Measurements from ENCODE around the gene SOCS6. TPM values are rescaled to one million over a fixed set of nuclear protein-coding genes. Genes with fewer than 3 reads are reported as not detected.

The SOCS6 gene
- total and polyA plus RNA-seq, 2 donors (not counting 3 experiments of a cell fraction or from before 2014, with no cell fraction given) = 8.6 to 15.0 TPM

- FAIRE-seq = no peak
- Histone ChIP-seq H3K79me2 (ENCODE audit: control insufficient read depth, insufficient read depth, low read length) (peaks cover 97% of the 10 kb centered on the region), H3K9me3 (replicated peaks; ENCODE audit: control insufficient read depth, insufficient read depth, low read length) (no peaks in the 10 kb centered on the region), H3K4me2 (ENCODE audit: insufficient read depth, low read length) (no peak overlapping the region), H4K20me1 (replicated peaks; ENCODE audit: control insufficient read depth, extremely low read depth, insufficient read depth, low read length) (peaks cover 4% of the 10 kb centered on the region), H3K36me3 (ENCODE audit: control insufficient read depth in 2 of 2, extremely low read depth in 1 of 2, insufficient read depth in 2 of 2, low read length in 2 of 2) (no peaks in the 10 kb centered on the region), H3K27ac (ENCODE audit: insufficient read depth, low read depth, low read length) (no peak overlapping the region), H2AFZ (ENCODE audit: low read depth, low read length) (no peak overlapping the region), H3K4me1 (ENCODE audit: control insufficient read depth, extremely low read depth, insufficient read depth, low read length) (peaks cover 28% of the 10 kb centered on the region), H3K9me1 (replicated peaks; ENCODE audit: control insufficient read depth, extremely low read depth, insufficient read depth, low read length) (no peaks in the 10 kb centered on the region), H3K4me3 (replicated peaks in 1 of 3; ENCODE audit: insufficient read depth in 1 of 3, low read depth in 1 of 3, low read length in 3 of 3) (no peak overlapping the region), H3K27me3 (ENCODE audit: control insufficient read depth in 2 of 2, insufficient read depth in 2 of 2, low read length in 2 of 2) (no peaks in the 10 kb centered on the region), H3K9ac (replicated peaks; ENCODE audit: extremely low read depth, insufficient read depth, low read length) (no peak overlapping the region)
- ChIA-PET CTCF (interaction anchor here (2.5 kb wide), 1 partner anchor 139 kb away, joined by 15 read pairs; no protein-coding TSS in a partner anchor), POLR2A (no interaction called here)
- dilution Hi-C loops (cut with MboI; ENCODE audit: extremely low pct_ligation_motif_present, low sequenced_read_pairs) = no loop called here
- no peak for DNase-seq (ENCODE audit: low read depth, low spot score)
- intact Hi-C loops (cut with micrococcal nuclease) = loop anchor here (5.0 kb wide), 1 partner anchor 38 kb away; no protein-coding TSS in a partner anchor
- TF ChIP-seq, protein P1, sequence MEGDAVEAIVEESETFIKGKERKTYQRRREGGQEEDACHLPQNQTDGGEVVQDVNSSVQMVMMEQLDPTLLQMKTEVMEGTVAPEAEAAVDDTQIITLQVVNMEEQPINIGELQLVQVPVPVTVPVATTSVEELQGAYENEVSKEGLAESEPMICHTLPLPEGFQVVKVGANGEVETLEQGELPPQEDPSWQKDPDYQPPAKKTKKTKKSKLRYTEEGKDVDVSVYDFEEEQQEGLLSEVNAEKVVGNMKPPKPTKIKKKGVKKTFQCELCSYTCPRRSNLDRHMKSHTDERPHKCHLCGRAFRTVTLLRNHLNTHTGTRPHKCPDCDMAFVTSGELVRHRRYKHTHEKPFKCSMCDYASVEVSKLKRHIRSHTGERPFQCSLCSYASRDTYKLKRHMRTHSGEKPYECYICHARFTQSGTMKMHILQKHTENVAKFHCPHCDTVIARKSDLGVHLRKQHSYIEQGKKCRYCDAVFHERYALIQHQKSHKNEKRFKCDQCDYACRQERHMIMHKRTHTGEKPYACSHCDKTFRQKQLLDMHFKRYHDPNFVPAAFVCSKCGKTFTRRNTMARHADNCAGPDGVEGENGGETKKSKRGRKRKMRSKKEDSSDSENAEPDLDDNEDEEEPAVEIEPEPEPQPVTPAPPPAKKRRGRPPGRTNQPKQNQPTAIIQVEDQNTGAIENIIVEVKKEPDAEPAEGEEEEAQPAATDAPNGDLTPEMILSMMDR (IDR thresholded peaks at IDR 0.05; ENCODE audit: extremely low read depth in 1 of 2, insufficient read depth in 1 of 2, low read depth in 1 of 2, low read length in 2 of 2) = no peak
- TF ChIP-seq FOS (IDR thresholded peaks at IDR 0.05; ENCODE audit: borderline replicate concordance, insufficient read depth, low read length) (no peak), MYC (IDR thresholded peaks at IDR 0.05; ENCODE audit: low read depth, low read length) (no peak), EZH2 (IDR thresholded peaks at IDR 0.05; ENCODE audit: borderline replicate concordance, low read depth, low read length, severe bottlenecking) (no peak), POLR2AphosphoS5 (IDR thresholded peaks at IDR 0.05; ENCODE audit: insufficient read depth, low read depth, low read length) (no peak), JUN (IDR thresholded peaks at IDR 0.05; ENCODE audit: borderline replicate concordance, insufficient read depth, insufficient read length, low read depth) (no peak), GATA2 (IDR thresholded peaks at IDR 0.05; ENCODE audit: insufficient read depth, insufficient read length, low read depth, low read length) (no peak), POLR2A (IDR thresholded peaks at IDR 0.05; ENCODE audit: low read depth, low read length) (no peak)
- TF ChIP-seq, protein P2, sequence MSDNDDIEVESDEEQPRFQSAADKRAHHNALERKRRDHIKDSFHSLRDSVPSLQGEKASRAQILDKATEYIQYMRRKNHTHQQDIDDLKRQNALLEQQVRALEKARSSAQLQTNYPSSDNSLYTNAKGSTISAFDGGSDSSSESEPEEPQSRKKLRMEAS (IDR thresholded peaks at IDR 0.05; ENCODE audit: insufficient read depth, insufficient read length) = no peak
- no TSS peak for BruUV-seq (replicated peaks)
Observed at GRCh38 chr18:70294471-70295191, 5.8 kb downstream of the SOCS6 start.

Measured in endothelial cell of umbilical vein (primary cell).